Measurements from ENCODE around the gene GAL.

Gene GAL

DNA sequence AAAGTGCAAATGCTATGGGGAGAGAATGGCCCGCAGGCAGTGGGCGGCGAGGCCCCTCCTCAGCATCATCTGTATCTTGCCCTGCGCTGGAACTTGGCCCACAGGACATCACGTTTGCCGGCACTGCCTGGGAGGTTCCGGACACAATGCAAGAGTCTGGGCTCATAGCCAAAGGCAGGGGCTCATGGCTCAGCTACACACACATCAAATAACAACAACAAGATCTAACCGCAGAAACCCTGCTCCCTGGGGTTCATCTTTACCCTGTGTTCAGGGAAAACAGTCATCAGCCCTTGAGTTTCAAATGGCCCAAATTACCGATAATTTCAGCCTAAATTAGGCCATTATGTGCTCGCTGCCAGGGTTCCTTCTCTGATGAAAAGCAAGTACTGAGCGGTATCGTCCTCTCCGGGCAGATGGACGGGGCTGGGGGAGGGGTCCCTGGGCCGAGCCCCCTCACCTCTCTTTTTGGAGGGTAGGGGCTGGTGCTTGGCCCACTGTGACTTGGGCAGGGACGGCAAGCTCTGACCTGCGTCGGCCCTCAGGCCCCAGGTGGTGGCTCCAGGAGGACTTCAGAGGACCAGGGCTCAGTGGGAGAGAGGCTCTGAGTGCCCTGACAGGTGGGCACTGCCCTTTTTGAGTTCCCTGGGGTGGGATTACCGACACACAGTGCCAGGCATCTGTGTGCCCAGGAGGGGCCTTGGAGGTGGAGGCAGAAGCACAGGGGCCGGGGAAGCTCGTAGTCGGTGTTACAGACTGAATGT lies 25.0 kb upstream of the GAL start:
- DNase-seq: peak; percentile 60 to 97 (median 84)

DNA sequence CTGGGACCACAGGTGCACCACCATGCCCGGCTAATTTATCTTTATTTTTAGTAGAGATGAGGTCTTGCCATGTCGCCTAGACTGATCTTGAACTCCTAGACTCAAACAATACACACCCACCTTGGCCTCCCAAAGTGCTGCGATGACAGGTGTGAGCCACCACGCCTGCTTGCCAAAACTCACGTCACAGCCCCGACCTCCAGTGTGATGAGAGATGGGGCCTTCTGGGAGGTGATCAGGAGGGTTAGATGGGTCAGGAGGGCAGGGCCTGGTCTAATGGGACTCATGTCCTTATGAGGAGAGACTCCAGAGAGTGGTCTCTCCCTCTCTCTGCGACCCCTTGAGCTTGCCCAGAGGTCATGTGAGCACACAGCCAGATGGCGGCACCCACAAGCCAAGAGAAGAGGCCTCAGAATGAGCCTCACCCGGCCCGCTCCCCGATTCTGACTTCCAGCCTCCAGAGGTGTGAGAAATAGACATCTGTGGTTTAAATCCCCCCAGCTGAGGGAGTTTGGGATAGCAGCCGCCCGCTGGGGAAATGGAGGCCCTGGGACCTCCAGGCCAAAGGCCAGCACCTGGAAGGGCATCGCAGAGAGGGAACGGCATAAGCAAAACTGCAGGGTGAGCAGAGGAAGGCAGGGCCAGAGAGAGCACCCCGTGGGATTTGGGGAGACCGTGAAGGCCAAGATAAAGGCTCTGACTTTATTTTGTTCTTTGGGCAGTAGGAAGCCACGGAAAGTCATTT lies 24.1 kb upstream of the GAL start:
- no peak for DNase-seq

DNA sequence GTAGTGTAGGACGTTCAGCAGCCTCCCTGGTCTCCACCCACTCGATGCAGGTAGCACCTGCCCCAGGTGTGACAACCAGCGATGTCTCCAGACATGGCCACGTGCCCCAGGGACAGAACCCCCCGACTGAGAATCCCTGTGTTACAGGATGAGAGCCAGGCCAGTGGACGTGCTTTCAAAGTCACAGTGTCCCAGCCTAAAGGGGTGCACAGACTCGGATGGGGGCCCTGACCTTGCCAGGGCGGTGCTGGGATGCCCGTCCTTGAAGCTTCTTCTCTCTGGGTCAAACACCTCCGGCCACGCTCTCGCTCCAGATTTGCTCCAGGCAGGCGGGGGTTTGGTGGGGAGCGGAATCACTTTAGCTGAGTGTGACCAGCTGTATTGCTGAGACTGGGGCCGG lies 23.3 kb upstream of the GAL start:
- DNase-seq: no peak

DNA sequence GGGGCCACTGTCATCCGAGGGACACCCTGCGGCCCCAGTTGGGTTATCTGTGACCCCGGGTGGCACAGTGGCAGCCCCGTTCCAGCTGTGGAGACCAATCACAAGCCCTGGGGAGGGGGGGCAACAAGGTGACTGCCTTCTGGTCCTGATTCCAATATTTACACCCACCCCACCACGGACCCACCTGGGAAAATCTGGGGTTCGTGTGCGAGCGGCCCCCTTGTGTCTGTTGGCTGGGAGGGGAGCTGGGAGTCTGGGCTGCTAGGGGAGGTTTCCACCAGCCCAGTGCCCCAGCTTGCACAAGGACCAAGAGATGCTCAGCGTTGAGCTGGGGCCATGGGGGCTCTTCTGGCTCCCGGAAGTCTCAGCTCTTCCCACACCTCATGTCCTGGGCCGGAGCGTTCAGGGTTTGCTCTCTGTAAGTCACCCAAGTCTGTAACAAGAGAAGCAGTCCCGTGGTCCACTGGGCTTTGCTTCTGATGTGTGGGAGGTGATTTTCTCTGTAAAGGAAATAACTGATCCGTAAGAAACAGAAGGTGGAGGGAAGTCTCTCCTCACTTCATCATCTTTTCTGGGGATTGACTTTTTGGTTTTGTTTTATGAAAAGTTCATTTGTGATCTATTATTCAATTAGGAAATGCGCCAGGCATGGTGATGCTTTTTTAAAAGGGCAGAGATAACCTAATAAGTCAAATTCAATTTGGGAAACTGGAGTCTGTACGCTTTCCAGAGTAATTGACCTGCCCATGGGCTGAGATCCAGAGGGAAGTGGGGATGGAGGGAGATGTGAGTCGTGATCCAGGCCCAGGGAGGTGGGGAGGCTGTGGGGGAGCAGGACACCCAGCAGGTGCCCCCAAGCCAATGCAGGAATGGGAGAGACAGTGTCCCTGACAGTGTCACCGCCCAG lies 22.4 kb upstream of the GAL start:
- no peak for DNase-seq

DNA sequence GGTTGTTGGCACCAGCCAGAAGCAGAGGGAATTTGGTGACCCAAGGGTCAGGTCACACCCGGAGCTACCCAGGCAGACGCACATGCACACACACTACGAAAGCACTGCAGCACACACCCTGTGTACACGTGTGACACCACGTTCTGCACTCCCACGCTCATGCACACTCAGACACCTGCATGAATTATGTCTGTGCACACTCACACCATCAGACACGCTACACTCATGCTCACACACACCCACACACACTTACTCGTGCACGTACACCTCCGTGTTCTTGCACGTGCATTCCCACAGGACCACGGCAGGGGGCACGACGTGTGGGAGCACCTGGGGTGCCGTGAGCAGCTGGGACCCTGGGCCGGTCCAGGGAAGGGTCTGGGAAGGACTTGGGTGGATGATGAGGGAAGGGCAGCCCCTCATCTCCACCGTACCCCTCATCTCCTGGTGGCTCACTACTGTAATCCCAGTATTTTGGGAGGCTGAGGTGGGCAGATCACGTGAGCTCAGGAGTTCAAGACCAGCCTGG lies 20.8 kb upstream of the GAL start:
- DNase-seq: no peak

DNA sequence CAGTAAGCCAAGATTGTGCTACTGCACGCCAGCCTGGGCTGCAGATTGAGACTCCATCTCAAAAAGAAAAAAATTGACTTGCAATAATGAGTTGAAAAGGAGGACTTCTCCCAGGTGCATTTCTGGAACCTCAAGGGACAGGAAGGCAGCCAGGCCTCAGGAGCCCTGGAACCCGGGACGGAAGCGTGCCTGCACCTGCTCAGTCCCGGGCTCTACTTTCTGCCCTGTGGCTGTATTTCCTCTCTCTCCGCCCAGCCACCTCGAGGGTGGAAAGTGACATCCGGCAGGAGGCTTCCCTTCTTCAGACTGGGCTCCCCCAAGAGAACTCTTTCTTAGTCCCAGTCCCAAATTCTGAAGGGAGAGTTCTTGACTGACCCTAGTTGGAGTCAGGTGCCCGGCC lies 20.2 kb upstream of the GAL start:
- no peak for DNase-seq

DNA sequence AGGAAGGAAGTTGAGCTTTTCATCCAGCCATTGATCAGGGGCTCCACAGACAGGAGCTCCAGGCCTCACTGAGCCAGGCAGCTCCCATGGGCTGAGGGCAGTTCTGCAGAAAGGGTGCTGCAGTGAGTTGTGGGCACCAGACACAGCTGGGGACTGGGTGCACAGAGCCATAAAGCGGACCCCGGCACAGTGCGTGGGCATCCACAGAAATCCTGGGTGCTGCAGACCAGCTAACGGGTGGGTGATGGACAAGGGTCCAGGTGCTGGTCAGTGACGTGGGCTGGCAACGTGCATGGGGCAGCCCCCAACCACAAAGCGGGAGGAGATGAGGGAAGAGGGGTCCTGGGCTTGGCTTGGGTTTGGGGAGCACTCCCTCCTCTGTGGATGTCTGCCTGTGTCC lies 19.4 kb upstream of the GAL start:
- DNase-seq: no peak

DNA sequence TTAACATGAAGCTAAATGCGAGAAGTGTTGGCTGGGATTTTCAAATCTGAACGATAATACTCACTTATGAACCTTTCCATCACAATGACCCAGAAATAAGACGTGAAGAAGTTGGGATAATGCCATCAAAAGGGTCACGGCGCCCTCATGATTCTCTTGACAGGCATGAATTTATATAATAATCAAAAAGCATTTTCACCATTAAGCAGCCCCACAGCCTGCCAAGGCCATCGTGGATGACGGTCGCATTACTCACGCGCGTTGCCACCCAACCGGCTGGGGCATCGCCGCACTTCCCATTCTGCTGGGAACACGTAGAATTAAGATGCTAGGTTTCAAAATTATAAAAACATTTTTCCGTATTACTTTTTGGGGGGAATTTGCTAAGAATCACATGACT lies 18.9 kb upstream of the GAL start:
- no peak for DNase-seq

DNA sequence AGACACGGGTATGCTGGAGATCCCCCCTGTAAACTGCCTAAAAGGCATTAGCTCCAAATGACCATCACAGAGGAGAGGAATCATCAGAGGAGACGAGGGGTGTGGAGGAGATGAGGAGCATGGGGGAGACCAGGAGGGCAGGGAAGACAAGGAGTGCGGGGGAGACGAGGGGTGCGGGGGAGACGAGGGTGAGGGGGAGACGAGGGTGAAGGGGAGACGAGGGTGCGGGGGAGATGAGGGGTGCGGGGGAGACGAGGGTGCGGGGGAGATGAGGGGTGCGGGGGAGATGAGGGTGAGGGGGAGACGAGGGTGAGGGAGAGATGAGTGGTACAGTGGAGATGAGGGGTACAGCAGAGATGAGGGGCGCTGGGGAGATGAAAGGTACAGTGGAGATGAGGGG lies 17.5 kb upstream of the GAL start:
- no peak for DNase-seq

DNA sequence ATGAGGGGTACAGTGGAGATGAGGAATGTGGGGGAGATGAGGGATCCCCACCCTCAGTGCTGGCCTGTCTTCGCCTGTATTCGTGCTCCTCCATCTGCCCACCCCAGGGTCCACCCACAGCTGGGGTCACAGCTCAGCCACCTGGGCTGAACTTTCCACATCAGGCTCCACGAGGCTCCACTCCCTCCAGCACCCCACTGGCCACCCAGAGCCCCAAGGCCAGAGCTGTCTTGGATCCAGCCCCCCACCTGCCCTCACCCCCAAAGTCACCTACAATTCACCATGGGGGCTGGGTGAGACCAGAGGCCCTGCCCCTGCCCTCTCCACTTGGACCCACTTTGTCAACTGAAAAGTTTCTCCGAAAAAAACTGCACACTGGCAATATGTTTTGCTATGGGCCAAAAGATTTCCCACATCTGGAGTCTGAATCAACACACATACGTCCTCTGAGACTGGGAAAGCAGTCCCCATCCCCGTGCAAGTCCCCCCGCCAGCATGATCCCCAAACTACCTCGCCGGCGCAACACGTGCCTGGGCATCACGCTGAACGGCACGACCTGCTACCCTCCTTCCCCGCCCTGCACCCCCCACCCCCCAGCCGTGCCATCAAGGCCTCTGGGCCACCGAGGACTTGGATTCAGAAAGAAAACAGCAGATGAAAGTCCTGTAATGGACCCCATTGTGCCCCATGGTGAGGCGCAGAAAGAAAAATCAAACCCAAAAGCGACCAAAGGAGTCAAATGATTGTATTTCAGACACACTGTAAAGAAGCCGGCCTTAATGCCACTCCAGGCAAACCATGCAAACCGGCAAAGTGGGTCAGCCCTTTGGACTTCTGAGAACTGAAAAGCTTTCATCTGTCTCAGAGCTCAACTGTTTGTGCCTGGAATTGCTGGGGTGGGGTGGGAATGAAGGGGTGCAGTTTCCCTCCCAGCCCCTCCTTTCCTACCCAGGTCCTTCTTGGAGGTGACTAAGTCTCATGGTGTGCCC lies 16.5 kb upstream of the GAL start:
- DNase-seq: no peak

DNA sequence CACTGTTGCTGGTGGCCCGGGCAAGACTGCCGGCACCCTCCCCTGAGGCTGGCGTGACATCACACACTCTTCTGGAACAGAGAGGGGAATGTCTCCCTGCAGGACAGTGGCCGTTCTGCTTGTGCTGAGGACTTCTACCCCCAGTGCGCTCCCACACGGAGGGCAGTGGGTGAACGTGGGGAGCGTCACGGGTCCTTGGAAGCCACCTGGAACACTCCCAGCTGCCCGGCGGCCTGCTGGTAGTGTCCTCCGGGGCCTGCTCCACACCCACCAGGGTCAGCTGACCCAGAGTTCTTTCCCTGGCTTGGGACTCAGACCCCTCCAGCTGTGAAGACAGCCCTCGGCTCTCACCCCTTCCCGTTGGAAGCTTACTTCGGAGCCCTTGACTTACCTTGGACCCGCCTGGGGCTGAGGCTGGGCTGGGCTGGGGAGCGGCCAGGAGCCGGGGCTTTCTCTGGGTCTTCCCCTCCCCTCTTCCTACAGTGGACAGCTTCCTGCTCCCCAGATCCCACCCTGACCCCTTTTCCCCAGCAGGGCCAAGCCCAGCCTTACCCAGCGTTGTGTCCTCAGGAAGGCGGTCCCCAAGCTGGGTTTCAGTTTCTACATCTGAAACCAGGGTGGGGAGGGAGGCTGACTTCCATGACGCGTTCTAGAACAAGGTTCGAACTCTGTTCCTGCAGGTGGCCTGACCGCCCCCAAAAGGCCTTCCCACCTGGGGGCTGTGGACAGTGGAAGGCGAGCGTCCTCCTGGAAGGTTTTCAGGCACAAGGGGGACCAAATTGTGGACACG lies 14.8 kb upstream of the GAL start:
- DNase-seq: no peak

DNA sequence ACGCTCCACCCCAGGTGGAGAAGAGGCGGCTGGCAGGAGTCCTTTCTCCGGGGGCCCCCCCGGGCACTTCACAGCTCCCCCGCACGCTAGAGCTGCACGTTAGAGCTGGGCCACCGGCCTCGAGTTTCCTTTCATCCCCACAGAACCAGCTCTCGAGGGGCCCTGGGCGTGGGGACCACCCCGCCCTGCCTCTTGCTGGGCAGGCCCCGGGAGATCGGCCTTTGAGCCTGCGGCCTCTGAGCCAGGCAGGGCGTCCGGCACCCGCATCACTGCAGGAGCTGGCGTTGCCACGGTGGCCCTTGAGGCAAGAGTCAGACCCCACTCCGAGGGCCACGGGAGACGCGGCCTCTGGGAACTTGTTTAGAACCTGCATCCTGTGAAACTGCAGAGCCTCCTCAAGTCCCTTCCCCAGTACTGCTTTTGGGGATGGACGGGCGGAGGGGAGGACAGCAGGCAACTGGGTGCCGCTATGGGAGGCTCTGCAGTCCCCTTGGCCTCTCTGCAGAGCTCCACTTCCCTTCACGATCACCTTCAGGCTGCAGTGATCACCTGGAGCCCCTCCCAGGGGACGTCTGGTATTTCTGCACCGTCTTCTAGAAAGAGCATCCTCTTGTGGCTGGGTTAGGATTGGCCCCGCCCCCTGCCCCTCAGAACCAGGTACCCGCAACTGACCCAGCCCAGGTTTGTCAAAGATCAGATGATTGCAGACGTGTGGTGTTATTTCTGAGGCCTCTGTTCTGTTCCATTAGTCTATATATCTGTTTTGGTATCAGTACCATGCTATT lies 13.9 kb upstream of the GAL start:
- no peak for DNase-seq

DNA sequence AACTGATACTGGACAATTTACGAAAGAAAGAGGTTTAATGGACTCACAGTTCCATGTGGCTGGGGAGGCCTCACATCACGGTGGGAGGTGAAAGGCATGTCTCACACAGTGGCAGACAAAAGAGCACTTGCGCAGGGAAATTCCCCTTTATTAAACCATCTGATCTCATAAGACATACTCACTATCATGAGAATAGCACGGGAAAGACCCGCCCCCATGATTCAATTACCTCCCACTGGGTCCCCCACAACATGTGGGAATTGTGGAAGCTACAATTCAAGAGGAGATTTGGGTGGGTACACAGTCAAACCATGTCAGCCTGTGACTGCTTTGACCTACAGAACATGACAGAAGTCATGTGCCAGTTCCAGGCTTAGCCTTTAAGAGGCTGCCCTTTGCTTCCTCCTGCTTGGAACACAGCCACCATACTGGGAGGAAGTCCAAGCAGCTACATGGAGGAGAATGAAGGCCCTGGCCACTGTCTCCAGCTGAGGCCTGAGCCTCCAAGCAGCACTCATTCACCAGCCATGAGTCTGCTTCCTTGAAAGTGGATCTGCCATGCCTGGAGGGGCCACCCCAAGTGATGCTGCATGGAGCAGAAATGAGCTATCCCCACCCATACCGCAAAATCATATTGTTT lies 10.9 kb upstream of the GAL start:
- no peak for DNase-seq

DNA sequence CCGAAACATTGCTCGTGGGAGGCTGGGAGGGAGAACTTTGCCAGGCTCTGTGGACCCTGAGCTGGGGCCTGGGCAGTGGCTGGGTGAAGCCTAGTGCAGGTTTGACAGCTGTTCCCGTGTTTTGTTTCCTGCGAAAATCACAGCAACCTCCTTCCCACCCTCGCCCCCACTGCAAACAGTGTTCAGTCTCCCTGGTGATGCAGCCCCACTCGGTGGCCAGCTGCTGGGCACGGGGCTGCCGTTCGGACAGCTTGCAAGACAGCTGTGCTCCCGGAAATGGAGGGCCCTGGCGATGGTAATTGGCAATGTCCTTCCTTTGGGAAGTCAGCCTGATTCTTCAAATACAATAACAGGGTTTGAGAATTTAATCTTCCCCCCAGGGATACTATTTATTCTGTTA lies 10.4 kb upstream of the GAL start:
- peak in 1 of 3 experiments; percentile 11 for DNase-seq

DNA sequence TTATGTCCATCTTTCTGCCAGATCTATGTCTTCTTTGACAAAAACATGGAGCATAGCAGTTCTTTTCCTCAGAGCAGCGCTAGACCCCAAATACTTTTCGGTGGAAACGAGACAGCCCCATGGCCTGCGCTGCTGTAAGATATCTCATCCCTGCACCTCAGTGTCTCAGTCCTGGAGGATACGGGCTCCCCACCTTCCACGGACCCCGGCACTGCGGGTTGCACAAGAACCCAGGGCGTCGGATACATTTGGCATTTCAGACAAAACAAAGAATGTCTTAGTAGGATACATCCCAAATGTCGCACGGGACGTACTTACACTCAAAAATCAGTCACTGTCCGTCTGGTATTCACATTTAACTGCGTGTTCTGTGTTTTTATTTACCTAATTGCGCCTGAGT lies 9.9 kb upstream of the GAL start:
- no peak for DNase-seq

DNA sequence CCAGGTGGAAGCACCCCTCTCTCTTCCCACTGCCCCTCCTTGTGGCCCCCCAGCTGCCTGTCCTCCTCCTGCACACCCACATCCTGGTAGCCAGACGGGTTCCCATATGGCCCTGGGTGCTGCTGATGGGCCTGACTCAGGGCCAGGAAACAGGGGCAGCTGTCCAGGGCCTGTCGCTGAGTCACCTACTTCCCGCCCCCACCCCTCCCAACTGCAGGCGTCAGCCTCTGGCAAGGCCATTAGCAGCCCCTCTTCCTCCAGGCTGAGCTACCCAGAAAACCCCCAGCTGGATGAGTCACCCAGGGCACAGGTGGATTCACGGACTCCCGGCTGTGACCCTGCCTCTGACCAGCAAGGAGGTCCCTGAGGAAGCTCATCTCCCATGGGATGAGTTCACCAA lies 6.9 kb upstream of the GAL start:
- DNase-seq: peak in 1 of 3 experiments; percentile 55

DNA sequence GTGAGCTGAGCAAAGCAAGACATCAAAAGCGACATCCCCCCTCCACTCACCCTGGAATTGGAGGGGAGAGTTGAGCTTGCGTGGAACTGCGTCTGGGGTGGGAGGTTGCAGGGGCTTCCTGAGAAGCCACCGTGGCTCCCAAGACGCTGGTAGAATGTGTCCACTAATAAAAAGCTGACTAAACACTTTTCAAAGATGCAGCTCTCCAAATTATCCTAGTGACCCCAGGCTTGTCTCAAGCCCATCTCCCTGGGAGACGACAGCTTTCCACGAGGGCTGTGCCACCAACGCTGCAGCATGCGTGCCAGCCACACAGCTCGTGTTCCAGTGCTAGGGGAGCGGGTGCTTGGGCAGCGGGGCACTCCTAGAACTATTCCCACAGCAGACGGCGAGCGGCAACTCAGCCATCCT lies 6.3 kb upstream of the GAL start:
- no peak for DNase-seq

DNA sequence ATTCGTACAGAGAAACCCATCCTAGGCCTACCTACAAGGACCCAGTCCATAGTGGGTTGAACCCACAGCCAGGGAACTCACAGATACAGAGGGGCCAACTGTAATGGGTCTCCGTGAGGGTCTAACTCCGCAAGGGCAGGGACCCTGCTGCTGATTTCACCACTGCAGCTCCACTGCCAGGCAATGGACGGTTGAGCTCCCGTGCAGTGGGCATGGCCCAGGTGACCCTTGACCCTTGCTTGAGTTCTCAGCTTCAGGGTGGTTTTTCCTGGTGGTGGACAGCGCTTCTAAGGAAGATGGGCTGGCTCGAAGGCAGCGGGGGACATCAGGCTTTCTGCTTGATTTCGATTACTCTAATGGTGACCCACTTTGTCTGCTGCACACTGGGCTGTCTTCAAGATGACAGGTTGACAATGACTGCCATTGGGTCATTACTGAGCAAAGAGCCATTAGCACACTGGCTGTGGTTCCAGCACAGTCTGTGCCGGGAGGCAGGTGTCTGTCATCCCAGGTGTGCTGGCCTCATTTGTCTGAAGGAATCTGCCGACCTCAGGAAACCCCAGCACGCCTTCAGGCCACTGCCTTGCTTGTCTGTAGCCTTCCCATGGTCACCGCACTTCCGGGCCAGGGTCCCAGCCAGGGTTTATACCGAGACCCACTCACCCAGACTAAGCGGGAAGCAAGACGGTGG lies 3.7 kb upstream of the GAL start:
- no peak for DNase-seq

DNA sequence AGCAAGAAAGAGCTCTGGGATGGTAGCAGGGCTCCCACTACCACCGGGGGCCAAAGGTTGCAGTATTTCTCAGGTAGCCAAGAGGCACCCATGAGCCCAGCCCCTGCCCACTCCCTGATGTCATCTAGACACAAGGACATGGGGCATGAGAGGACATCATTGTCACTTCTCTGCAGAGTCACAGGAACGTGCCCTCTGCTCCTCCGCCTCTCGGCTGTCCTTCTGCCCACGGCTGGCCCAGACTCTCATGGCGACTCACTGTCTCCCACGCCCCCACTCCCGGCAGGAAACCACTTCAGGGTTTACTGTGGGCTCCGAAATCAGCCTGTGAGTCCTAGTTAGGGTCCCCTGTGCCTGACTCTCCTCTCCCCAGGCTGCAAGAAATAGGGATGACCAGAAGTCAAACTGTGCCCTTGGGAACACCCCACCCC lies 1.8 kb upstream of the GAL start:
- no peak for DNase-seq

All from NCI-H1417 (cell line).